Subcutaneous abdominal adipose tissue (tissue), 5 donors: ENCODE results near the gene DBH.

Source experiments
- H3K27ac ChIP-seq: one replicate; pipeline ENCODE4 v1.7.0; 2013; ENCODE audit warnings: low read depth, mild to moderate bottlenecking, inconsistent platforms, low read length, moderate library complexity
- H3K27me3 ChIP-seq, 5 donors: one replicate each; pipeline ENCODE4 v1.7.0; 2013; ENCODE audit warnings: low read length in 5 of 5, inconsistent platforms in 1 of 5; ENCODE audit not compliant: control insufficient read depth in 5 of 5, insufficient read depth in 4 of 5
- H3K36me3 ChIP-seq, 5 donors: one replicate each; pipeline ENCODE4 v1.7.0; 2013; ENCODE audit warnings: low read length in 5 of 5; ENCODE audit not compliant: control insufficient read depth in 5 of 5, insufficient read depth in 5 of 5
- H3K4me1 ChIP-seq, 5 donors: one replicate each; pipeline ENCODE4 v1.7.0; 2013; ENCODE audit warnings: low read length in 5 of 5, mild to moderate bottlenecking in 3 of 5, moderate library complexity in 1 of 5; ENCODE audit not compliant: control insufficient read depth in 5 of 5, insufficient read depth in 5 of 5
- H3K4me3 ChIP-seq, 5 donors: one replicate each; pipeline ENCODE4 v1.7.0; 2013; ENCODE audit warnings: low read length in 5 of 5, low read depth in 1 of 5
- H3K9ac ChIP-seq, 5 donors: one replicate each; pipeline ENCODE4 v1.7.0; 2013; ENCODE audit warnings: low read length in 5 of 5, mild to moderate bottlenecking in 4 of 5, moderate library complexity in 3 of 5
- H3K9me3 ChIP-seq, 5 donors: one replicate each; pipeline ENCODE4 v1.7.0; 2013; ENCODE audit warnings: low read length in 5 of 5; ENCODE audit not compliant: control insufficient read depth in 5 of 5
- donor health status: healthy.
- donor health status: healthy.
- donor health status: healthy.
- donor health status: healthy.
- donor health status: healthy.

Gene DBH

DNA sequence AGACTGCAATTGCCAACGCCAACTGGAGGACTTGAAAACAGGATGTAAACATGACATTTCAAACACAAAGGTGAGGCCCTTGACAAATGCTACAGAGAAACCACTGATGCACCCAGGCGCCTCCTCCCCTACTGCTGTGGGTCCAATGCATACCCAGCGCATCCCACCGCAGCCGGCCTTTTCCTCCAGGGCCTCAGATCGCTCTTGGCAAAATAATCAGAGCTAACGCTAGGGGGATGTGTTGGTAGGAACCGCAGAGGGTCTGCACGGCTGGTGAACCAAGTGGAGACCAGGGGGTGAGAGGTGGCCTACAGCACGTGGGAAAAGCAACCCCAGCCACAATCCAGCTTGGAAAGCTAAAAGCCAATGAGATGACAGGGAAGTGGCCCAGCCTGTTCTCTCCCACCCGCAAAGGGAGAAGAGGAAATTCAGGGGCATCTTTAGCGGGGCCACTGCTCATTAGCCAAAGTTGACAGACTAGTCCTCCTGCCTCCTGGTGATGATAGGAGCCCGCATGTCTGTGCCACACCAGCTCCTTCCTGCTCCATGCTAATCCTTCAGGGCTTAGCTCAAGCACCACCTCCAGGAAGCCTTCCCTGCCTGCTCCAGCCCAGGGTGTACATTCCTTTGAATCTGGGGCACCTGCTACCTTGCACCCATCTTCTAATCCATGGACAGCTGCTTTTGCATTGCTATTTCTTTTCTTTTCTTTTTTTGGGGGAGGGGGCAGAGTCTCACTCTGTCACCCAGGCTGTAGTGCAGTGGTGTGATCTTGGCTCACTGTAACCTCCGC is 32.8 kb upstream of the DBH start:
- Histone ChIP-seq H3K9me3 (peaks cover 0 to 13% (median 11%) of the 10 kb centered on the region in 5 donors), H3K36me3 (no peaks in the 10 kb centered on the region), H3K27me3 (peaks cover 33 to 63% (median 57%) of the 10 kb centered on the region in 5 donors), H3K27ac (no peak overlapping the region), H3K4me1 (no peaks in the 10 kb centered on the region), H3K9ac (no peak overlapping the region), H3K4me3 (no peak overlapping the region)

DNA sequence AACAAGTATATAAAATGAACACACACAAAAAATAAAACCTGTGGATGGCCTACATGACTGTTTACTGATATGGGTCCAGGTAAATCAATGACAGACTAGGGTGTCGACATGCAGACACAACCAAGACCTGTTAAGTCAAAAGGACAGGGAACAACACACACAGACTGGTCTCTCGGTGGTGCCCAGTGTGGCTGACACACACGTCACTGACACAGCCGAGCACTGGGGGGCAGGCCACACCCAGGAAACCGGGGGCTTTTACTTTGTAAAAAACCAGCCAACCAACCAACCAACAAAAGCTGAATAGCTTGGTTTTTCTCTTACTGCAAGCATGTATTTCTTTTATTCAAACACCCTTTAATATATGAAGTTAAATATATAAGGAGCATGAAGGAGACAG is 31.9 kb upstream of the DBH start:
- H3K4me3 ChIP-seq = no peak overlapping the region
- H3K9ac ChIP-seq = no peak overlapping the region
- peaks cover 33 to 68% (median 62%) of the 10 kb centered on the region in 5 donors for H3K27me3 ChIP-seq
- peaks cover 0 to 7% (median 4%) of the 10 kb centered on the region in 5 donors for H3K9me3 ChIP-seq
- H3K4me1 ChIP-seq = no peaks in the 10 kb centered on the region
- no peak overlapping the region for H3K27ac ChIP-seq
- no peaks in the 10 kb centered on the region for H3K36me3 ChIP-seq

DNA sequence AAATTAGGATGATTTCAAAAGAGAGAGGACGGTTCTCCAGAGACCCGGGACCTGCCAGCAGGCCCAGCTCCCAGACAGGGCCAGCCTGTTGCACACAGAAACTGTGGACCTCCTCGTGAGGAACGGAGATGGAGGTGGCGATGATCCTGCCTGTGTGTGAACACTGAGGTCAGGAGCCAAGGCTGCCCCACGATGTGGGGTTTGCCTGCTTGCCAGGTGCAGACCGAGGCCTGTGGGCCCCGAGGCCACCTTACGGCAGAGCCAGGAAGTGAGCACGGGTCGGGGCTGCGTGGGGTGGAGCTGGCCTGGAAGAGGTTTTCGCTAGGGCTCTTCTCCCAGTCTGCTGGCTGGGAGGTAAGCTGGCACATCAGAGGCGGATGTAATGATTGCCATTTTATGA is 31.3 kb upstream of the DBH start:
- Histone ChIP-seq H3K27me3 (peaks cover 33 to 68% (median 63%) of the 10 kb centered on the region in 5 donors), H3K4me3 (no peak overlapping the region), H3K27ac (no peak overlapping the region), H3K4me1 (no peaks in the 10 kb centered on the region), H3K9ac (no peak overlapping the region), H3K36me3 (no peaks in the 10 kb centered on the region), H3K9me3 (peaks cover 0 to 1% (median 0%) of the 10 kb centered on the region in 5 donors)

DNA sequence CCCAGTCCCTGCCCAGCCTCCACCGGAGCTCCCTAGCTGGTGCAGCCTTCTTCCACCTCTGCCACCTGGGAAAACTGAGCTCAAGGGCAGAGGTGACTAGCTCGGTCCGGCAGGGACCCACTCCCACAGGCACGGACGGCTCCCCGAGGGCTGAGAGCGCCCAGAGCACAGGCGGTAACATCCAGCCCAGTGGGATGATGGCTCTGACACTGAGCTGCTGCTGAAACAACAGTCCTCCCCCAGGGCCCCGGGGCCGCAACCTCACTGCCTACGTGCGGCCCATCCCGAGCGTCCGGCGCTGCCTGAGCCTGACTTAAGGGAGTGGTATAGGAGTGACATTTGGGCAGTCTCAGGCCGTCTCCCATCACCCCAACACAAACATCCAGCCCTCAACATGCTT is 30.7 kb upstream of the DBH start:
- Histone ChIP-seq H3K36me3 (no peaks in the 10 kb centered on the region), H3K9ac (no peak overlapping the region), H3K27me3 (peaks cover 33 to 71% (median 64%) of the 10 kb centered on the region in 5 donors), H3K4me1 (no peaks in the 10 kb centered on the region), H3K4me3 (no peak overlapping the region), H3K9me3 (no peaks in the 10 kb centered on the region), H3K27ac (no peak overlapping the region)

DNA sequence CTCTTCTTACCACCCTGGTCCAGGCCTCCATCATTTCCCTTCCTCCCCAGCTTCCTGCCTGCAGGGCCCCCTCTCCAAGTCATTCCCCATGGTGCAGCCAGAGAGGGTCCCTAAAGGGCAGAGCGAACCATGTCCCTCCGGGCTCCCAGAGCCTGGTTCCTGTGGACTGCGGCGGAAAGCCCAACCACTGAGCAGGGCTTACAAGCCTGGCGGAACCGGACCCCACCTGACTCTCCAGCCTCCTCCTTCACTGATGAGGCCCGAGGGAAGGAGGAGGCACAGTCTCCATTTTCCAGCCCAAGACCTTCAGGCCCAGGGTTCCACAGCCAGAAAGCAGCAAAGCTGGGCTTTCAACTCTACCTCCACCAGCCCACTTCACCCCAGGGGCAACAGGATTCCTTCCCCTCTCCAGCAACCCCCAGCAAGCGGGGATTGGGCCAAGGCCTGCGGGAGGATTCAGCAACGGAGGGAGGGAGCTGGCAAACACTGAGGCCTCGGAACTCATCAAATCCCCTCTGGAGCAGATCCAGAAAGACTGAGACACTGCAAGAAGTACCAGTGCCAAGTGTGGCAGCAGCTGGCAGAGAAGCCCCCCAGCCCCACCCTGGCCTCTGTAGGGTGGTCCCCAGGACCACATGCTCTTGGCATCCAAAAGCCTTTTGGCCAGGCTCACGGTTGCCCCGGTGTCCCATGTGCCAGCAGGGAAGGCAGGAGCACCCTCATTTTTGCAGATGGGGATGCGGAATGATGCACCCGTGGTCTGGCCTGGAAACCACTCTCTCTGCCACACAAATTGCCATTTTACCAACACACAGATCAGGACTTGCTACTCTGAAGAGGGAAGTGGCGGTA is 30.1 kb upstream of the DBH start:
- no peak overlapping the region for H3K4me3 ChIP-seq
- H3K27ac ChIP-seq = no peak overlapping the region
- H3K9ac ChIP-seq = no peak overlapping the region
- no peaks in the 10 kb centered on the region for H3K4me1 ChIP-seq
- no peaks in the 10 kb centered on the region for H3K36me3 ChIP-seq
- peaks cover 33 to 77% (median 69%) of the 10 kb centered on the region in 5 donors for H3K27me3 ChIP-seq
- no peaks in the 10 kb centered on the region for H3K9me3 ChIP-seq

DNA sequence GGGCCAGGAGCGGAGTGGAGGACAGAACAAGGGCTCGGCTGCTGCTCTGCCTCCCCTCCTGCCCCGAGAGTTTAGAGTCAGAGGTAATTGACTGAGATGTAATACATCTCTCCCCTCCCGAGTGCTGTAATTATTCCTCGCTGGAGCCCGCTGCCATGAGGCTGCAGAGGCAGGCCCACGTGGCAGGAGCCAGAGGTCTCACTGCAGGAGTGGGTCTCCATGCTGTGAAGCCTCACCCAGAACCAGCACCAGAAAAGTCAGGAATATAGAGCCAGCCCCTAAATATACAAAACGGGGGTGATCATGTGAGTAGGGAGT is 29.5 kb upstream of the DBH start:
- Histone ChIP-seq H3K9me3 (no peaks in the 10 kb centered on the region), H3K27me3 (peaks cover 33 to 78% (median 64%) of the 10 kb centered on the region in 5 donors), H3K36me3 (no peaks in the 10 kb centered on the region), H3K4me3 (no peak overlapping the region), H3K27ac (no peak overlapping the region), H3K9ac (no peak overlapping the region), H3K4me1 (no peaks in the 10 kb centered on the region)

DNA sequence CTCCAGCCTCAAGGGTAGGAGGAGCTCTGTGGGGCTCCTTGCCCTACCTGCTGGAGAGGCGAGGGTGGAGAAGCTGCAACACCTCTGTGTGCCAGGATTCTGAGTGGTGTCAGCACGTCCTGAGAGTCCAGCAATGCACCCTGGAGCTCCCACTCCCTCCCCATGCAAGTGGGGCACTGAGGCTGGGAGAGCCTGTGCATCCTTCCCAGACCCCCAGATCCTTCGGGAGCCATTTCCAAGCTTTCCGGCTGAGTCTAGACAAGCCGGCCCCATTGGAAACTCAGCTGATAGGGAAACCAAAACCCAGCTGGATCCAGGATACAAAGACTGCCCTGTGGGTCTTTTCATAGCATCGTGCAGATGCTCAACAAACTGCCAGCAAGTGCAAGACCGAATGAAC is 28.8 kb upstream of the DBH start:
- H3K9ac ChIP-seq = no peak overlapping the region
- no peaks in the 10 kb centered on the region for H3K36me3 ChIP-seq
- H3K27me3 ChIP-seq = peaks cover 33 to 75% (median 60%) of the 10 kb centered on the region in 5 donors
- H3K27ac ChIP-seq = no peak overlapping the region
- no peaks in the 10 kb centered on the region for H3K9me3 ChIP-seq
- no peaks in the 10 kb centered on the region for H3K4me1 ChIP-seq
- no peak overlapping the region for H3K4me3 ChIP-seq

DNA sequence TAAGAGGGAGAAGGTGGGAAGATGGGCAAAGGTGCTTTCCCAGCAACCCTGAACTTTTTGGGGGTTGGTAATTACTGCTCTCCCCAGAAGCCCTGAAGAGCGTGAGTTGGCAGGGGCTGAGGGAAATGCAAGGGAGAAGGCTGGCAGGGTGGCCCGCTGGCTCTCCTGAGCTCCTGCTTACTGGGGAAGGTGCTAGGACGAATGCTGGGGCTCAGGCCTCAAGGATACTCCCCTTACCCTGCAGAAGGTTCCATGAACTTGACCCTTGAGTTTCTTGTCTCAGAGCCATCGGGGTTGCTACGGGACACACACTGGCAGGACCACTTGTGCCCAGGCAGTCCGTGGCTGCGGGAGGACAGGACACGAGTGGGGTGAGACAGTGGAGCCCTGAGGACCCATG is 28.2 kb upstream of the DBH start:
- Histone ChIP-seq H3K27me3 (peaks cover 31 to 77% (median 62%) of the 10 kb centered on the region in 5 donors), H3K4me3 (no peak overlapping the region), H3K4me1 (no peaks in the 10 kb centered on the region), H3K9me3 (no peaks in the 10 kb centered on the region), H3K9ac (no peak overlapping the region), H3K27ac (no peak overlapping the region), H3K36me3 (no peaks in the 10 kb centered on the region)

DNA sequence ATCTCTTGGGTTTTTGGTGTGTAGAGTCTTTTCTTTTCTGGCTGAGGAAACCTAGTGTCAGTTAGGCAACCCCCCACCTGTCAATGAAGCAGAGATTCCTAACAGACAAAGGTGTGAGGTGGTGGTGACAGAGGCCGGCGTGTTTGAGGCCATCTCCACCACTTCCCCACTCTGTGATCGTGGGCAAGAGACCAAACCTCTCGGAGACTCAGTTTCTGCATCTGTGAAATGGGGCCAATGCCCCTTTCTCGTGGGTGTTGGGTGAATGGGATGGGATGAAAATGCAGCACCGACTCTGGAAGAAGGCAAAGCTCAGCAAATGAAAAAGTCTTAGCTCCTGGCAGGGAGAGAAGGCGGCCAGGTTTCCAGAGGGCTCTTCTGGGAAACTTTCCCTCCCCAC is 27.8 kb upstream of the DBH start:
- Histone ChIP-seq H3K36me3 (no peaks in the 10 kb centered on the region), H3K9ac (no peak overlapping the region), H3K9me3 (no peaks in the 10 kb centered on the region), H3K4me3 (no peak overlapping the region), H3K27ac (no peak overlapping the region), H3K27me3 (peaks cover 27 to 76% (median 58%) of the 10 kb centered on the region in 5 donors), H3K4me1 (no peaks in the 10 kb centered on the region)

DNA sequence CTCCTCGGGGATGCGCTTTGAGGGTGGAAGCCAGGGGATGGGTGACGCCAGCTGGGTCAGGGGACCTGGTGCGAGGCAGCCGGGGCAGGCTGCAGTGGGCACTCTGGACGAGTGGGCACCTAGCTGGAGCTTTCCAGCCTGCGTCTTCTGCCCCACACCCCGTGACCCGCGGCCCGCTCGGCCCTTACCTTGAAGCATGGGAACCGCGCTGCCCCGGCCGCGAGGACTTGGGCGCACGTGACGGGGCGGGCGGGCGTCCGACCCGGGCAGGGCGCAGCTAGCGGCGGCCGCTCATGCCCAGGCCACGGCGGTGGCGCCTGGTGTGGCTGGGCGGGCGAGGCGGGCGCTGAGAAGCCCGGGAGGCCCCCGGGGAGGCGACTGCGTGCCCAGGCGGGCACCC is 27.3 kb upstream of the DBH start:
- H3K4me3 ChIP-seq = no peak overlapping the region
- no peaks in the 10 kb centered on the region for H3K9me3 ChIP-seq
- no peaks in the 10 kb centered on the region for H3K4me1 ChIP-seq
- no peak overlapping the region for H3K27ac ChIP-seq
- H3K27me3 ChIP-seq = peaks cover 25 to 77% (median 56%) of the 10 kb centered on the region in 5 donors
- H3K9ac ChIP-seq = no peak overlapping the region
- H3K36me3 ChIP-seq = no peaks in the 10 kb centered on the region
